Neural progenitor cell (in vitro differentiated cells): Measurements from ENCODE around the gene SPOCK1. TPM values are rescaled to one million over a fixed set of nuclear protein-coding genes. Genes with fewer than 3 reads are reported as not detected.

Experiments
- DNase-seq: peaks from one replicate; pipeline ENCODE4 v3.0.0-alpha.2; 2016; ENCODE audit warnings: low spot score
- H2AFZ ChIP-seq: fragments of 200-600 bp; sonication (generic); replicated peaks from 2 replicates; pipeline ENCODE4 v1.6.1; 2016; ENCODE audit warnings: antibody characterized with exemption
- H3F3A ChIP-seq: fragments of 200-600 bp; sonication (generic); 2 replicates; pipeline ENCODE4 v1.6.1; 2016; ENCODE audit warnings: antibody characterized with exemption, low read depth
- H3K27ac ChIP-seq: fragments of 200-600 bp; sonication (generic); 2 replicates; pipeline ENCODE4 v1.5.1; 2016; ENCODE audit warnings: mild to moderate bottlenecking
- H3K27me3 ChIP-seq: fragments of 200-600 bp; sonication (generic); 2 replicates; pipeline ENCODE4 v1.6.1; 2016; ENCODE audit warnings: mild to moderate bottlenecking, moderate library complexity
- H3K36me3 ChIP-seq: fragments of 200-600 bp; sonication (generic); 2 replicates; pipeline ENCODE4 v1.5.1; 2016
- H3K4me1 ChIP-seq: fragments of 200-600 bp; sonication (generic); 2 replicates; pipeline ENCODE4 v1.6.1; 2016; ENCODE audit warnings: mixed run types
- H3K4me2 ChIP-seq: fragments of 200-600 bp; sonication (generic); 2 replicates; pipeline ENCODE4 v1.6.1; 2016
- H3K4me3 ChIP-seq: fragments of 200-600 bp; sonication (generic); 2 replicates; pipeline ENCODE4 v1.5.1; 2016
- H3K79me2 ChIP-seq: fragments of 200-600 bp; sonication (generic); 2 replicates; pipeline ENCODE4 v1.6.1; 2016; ENCODE audit warnings: low read depth
- H3K9ac ChIP-seq: fragments of 200-600 bp; sonication (generic); 2 replicates; pipeline ENCODE4 v1.6.1; 2016
- H3K9me3 ChIP-seq: fragments of 200-600 bp; sonication (generic); 2 replicates; pipeline ENCODE4 v1.5.1; 2016; ENCODE audit warnings: low read depth
- H4K20me1 ChIP-seq: fragments of 200-600 bp; sonication (generic); 2 replicates; pipeline ENCODE4 v1.6.1; 2016; ENCODE audit warnings: low read depth
- H3K27ac Mint-ChIP-seq: 3 replicates; pipeline ENCODE4 v1.8.0; 2021; ENCODE audit warnings: mixed read lengths
- H3K27me3 Mint-ChIP-seq: 2 replicates; pipeline ENCODE4 v1.8.0; 2022; ENCODE audit warnings: low read depth, mild to moderate bottlenecking, inconsistent platforms, moderate library complexity, mixed read lengths; ENCODE audit not compliant: insufficient read depth
- H3K36me3 Mint-ChIP-seq: 3 replicates; pipeline ENCODE4 v1.8.0; 2021; ENCODE audit warnings: mixed read lengths
- H3K4me1 Mint-ChIP-seq: 3 replicates; pipeline ENCODE4 v1.8.0; 2021; ENCODE audit warnings: mixed read lengths
- H3K4me3 Mint-ChIP-seq: 3 replicates; pipeline ENCODE4 v1.8.0; 2021; ENCODE audit warnings: mild to moderate bottlenecking, moderate library complexity, mixed read lengths
- H3K9me3 Mint-ChIP-seq: 3 replicates; pipeline ENCODE4 v1.8.0; 2020; ENCODE audit warnings: mixed read lengths
- EZH2 ChIP-seq: fragments of 200-600 bp; sonication (generic); IDR thresholded peaks from 2 replicates; pipeline ENCODE4 v1.6.1; 2017; ENCODE audit warnings: antibody characterized with exemption, mild to moderate bottlenecking, moderate library complexity
- EZH2phosphoT487 ChIP-seq: fragments of 200-600 bp; sonication (generic); IDR thresholded peaks from 2 replicates; pipeline ENCODE4 v1.6.1; 2017; ENCODE audit warnings: antibody characterized with exemption
- total RNA-seq: library from RNA; depleted of rRNA; stranded (reverse); fragments of >200 nt; gene quantifications from 2 replicates; pipeline ENCODE4 v1.2.3, GENCODE V29; 2015; ENCODE audit warnings: low replicate concordance
- TF ChIP-seq, protein P1 (sequence below): fragments of 200-600 bp; sonication (generic); IDR thresholded peaks from 2 replicates; pipeline ENCODE4 v1.5.1; 2017; ENCODE audit warnings: antibody characterized with exemption, mild to moderate bottlenecking

The SPOCK1 gene
- total RNA-seq, 1 donor from 2014 or later: 6.9 TPM

DNA sequence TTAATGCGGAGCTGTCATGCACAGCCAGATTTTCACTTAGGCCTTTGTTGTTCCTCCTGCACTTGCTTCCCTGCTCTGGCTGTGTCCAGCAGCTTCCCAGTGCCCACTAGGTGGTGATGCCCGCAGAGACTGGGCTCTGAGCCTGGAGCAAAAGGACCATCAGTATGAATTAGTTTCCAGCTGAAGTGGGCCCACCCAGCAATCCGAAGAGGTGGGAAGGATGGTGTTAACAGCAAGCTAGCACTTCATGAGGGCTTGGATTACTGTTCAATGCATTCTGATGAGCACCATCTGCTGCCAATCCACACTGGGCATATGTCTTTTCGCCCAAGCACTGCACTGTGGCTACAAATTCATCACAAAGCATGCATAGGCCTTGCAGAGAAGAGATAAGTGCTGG lies 459.1 kb downstream of the SPOCK1 start:
- no peak overlapping the region for H3K4me3 Mint-ChIP-seq
- TF ChIP-seq EZH2phosphoT487 (no peak), EZH2 (no peak)
- TF ChIP-seq, protein P1, sequence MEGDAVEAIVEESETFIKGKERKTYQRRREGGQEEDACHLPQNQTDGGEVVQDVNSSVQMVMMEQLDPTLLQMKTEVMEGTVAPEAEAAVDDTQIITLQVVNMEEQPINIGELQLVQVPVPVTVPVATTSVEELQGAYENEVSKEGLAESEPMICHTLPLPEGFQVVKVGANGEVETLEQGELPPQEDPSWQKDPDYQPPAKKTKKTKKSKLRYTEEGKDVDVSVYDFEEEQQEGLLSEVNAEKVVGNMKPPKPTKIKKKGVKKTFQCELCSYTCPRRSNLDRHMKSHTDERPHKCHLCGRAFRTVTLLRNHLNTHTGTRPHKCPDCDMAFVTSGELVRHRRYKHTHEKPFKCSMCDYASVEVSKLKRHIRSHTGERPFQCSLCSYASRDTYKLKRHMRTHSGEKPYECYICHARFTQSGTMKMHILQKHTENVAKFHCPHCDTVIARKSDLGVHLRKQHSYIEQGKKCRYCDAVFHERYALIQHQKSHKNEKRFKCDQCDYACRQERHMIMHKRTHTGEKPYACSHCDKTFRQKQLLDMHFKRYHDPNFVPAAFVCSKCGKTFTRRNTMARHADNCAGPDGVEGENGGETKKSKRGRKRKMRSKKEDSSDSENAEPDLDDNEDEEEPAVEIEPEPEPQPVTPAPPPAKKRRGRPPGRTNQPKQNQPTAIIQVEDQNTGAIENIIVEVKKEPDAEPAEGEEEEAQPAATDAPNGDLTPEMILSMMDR: no peak

DNA sequence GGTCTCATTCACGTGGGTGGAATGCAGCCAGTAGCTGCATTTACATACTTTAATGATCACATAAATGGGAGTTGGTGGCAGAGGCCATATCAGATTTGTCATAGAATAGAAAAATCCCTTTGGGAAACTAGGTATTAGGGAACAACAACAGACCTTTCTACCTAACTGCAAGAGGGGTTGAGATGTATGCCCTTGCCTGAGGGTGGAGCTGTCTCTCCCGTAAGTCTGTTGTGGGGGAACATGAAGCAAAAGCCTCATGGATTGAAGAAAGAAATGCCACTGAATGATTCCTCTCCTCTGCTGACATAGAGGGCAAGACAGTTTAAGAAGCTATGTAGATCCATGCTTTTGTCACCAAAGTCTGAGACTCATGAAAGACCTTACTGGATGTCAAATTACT lies 461.3 kb downstream of the SPOCK1 start:
- Mint-ChIP-seq H3K27ac (no peak overlapping the region), H3K27me3 (no peaks in the 10 kb centered on the region), H3K9me3 (peaks cover 3% of the 10 kb centered on the region), H3K36me3 (no peaks in the 10 kb centered on the region), H3K4me1 (peaks cover 17% of the 10 kb centered on the region), H3K4me3 (no peak overlapping the region)
- Histone ChIP-seq H3K9me3 (no peaks in the 10 kb centered on the region), H3K4me3 (no peak overlapping the region), H3K4me1 (peaks cover 11% of the 10 kb centered on the region), H3K27ac (no peak overlapping the region), H3K27me3 (no peaks in the 10 kb centered on the region), H3K9ac (no peak overlapping the region), H3K4me2 (no peak overlapping the region), H2AFZ (no peak overlapping the region), H3F3A (no peaks in the 10 kb centered on the region), H3K36me3 (no peaks in the 10 kb centered on the region), H3K79me2 (no peaks in the 10 kb centered on the region), H4K20me1 (no peaks in the 10 kb centered on the region)
- TF ChIP-seq EZH2 (no peak), EZH2phosphoT487 (no peak)
- TF ChIP-seq, protein P1: no peak
- no peak for DNase-seq

More for the DNA sequence above, 459.1 kb downstream of the SPOCK1 start:
- H3K4me3 ChIP-seq: no peak overlapping the region
- H2AFZ ChIP-seq: no peak overlapping the region
- no peak overlapping the region for H3K4me2 ChIP-seq
- Mint-ChIP-seq H3K36me3 (no peaks in the 10 kb centered on the region), H3K9me3 (peaks cover 3% of the 10 kb centered on the region), H3K27me3 (no peaks in the 10 kb centered on the region), H3K4me1 (peaks cover 15% of the 10 kb centered on the region), H3K27ac (no peak overlapping the region)
- no peak overlapping the region for H3K27ac ChIP-seq
- DNase-seq: no peak
- H3K9me3 ChIP-seq: no peaks in the 10 kb centered on the region
- no peaks in the 10 kb centered on the region for H3F3A ChIP-seq
- no peaks in the 10 kb centered on the region for H3K79me2 ChIP-seq
- H4K20me1 ChIP-seq: no peaks in the 10 kb centered on the region
- H3K9ac ChIP-seq: no peak overlapping the region
- no peaks in the 10 kb centered on the region for H3K27me3 ChIP-seq
- peaks cover 11% of the 10 kb centered on the region for H3K4me1 ChIP-seq
- H3K36me3 ChIP-seq: no peaks in the 10 kb centered on the region

DNA sequence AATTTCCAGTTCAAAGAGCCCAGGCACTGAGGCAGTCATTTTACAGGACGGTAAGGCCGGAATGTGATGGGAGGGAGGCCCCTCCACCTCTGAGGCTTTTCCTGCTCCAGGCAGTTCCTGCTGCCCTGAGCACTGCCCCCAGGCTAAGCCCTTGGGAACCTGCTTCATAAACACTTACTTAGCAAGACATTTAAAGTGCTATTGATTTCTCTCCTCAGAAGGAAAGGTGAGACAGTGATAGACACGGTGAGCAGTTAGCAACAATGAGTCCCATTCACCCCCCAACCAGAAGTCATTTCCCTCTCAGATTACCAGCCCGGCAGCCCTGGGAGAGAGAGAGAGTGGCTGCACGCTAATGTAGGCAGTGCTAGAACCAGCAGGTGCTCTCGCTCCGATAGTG lies 462.5 kb downstream of the SPOCK1 start:
- H3K9ac ChIP-seq: no peak overlapping the region

More for the DNA sequence above, 462.5 kb downstream of the SPOCK1 start:
- TF ChIP-seq, protein P1: no peak
- TF ChIP-seq EZH2phosphoT487 (no peak), EZH2 (no peak)
- peak overlapping the region; percentile 30 for H3K27ac Mint-ChIP-seq
- peak; percentile 55 for DNase-seq
- no peaks in the 10 kb centered on the region for H3K36me3 Mint-ChIP-seq
- H3K27me3 Mint-ChIP-seq: no peaks in the 10 kb centered on the region
- H2AFZ ChIP-seq: peak overlapping the region; percentile 80
- H3K4me1 Mint-ChIP-seq: peaks cover 20% of the 10 kb centered on the region
- no peaks in the 10 kb centered on the region for H3K36me3 ChIP-seq
- no peaks in the 10 kb centered on the region for H3K79me2 ChIP-seq
- no peak overlapping the region for H3K4me3 Mint-ChIP-seq
- peak overlapping the region; percentile 55 for H3K4me2 ChIP-seq
- no peaks in the 10 kb centered on the region for H3K9me3 Mint-ChIP-seq
- H3F3A ChIP-seq: no peaks in the 10 kb centered on the region
- H3K4me3 ChIP-seq: no peak overlapping the region
- H3K4me1 ChIP-seq: peaks cover 11% of the 10 kb centered on the region
- H3K9me3 ChIP-seq: no peaks in the 10 kb centered on the region
- no peak overlapping the region for H3K27ac ChIP-seq
- no peaks in the 10 kb centered on the region for H3K27me3 ChIP-seq
- H4K20me1 ChIP-seq: no peaks in the 10 kb centered on the region
